Activated naive CD4-positive, alpha-beta T cell treated with anti-CD3 and anti-CD28 coated beads for 36 hours (primary cell): ENCODE results near the gene LRP8. TPM values are rescaled to one million over a fixed set of nuclear protein-coding genes. Genes with fewer than 3 reads are reported as not detected.

Experiments
- CTCF ChIA-PET: fragments of 350-600 bp; sonication (Branson Sonifier 250); formaldehyde crosslinking; loops from one replicate; lab custom pipeline; 2021; ENCODE audit warnings: antibody characterized with exemption; lab: Charles Lee
- DNase-seq: peaks from one replicate; pipeline ENCODE4 v3.0.0-alpha.2; 2020
- H3K27ac Mint-ChIP-seq: one replicate; pipeline ENCODE4 v1.8.0; 2021; ENCODE audit warnings: mild to moderate bottlenecking, mixed read lengths
- H3K27me3 Mint-ChIP-seq: one replicate; pipeline ENCODE4 v1.8.0; 2021; ENCODE audit warnings: low read depth, mixed read lengths
- H3K36me3 Mint-ChIP-seq: one replicate; pipeline ENCODE4 v1.8.0; 2021; ENCODE audit warnings: low read depth, mixed read lengths
- H3K4me1 Mint-ChIP-seq: one replicate; pipeline ENCODE4 v1.8.0; 2021; ENCODE audit warnings: low read depth, mixed read lengths
- H3K4me3 Mint-ChIP-seq: one replicate; pipeline ENCODE4 v1.8.0; 2021; ENCODE audit warnings: mild to moderate bottlenecking, moderate library complexity, mixed read lengths
- H3K9me3 Mint-ChIP-seq: one replicate; pipeline ENCODE4 v1.8.0; 2021; ENCODE audit warnings: mixed read lengths
- intact Hi-C: fragments of 100-400 bp; cut with micrococcal nuclease; formaldehyde crosslinking; loops from one replicate; pipeline ENCODE4 v1.15.1; 2023
- total RNA-seq, 2 experiments: library from RNA; stranded (reverse); gene quantifications; one replicate each; pipeline ENCODE4 v1.2.3, GENCODE V29; 2021

The LRP8 gene
- total RNA-seq, 2 experiments from 2014 or later = 27.7 to 32.9 TPM

DNA sequence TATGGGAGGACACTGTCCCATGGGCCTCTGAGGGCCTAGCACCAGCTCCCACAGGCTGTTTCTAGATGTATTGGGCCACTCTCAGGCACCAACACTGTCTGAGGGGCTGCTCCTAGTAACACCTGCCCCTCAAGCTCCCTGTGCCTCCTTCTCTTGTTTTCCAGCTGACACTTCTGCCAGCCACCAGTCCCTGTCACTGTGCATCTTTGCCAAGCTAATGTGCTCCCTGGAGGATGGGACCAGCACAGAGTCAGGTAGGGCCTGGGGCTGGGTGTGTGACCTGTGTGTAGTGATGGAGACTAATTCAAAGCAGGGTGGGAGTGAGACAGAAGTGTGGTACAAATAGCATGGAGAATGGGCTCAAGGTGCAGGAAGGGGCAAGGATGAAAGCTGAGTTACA, 60.1 kb downstream of the LRP8 start:
- H3K27me3 Mint-ChIP-seq = no peaks in the 10 kb centered on the region
- no peaks in the 10 kb centered on the region for H3K9me3 Mint-ChIP-seq

DNA sequence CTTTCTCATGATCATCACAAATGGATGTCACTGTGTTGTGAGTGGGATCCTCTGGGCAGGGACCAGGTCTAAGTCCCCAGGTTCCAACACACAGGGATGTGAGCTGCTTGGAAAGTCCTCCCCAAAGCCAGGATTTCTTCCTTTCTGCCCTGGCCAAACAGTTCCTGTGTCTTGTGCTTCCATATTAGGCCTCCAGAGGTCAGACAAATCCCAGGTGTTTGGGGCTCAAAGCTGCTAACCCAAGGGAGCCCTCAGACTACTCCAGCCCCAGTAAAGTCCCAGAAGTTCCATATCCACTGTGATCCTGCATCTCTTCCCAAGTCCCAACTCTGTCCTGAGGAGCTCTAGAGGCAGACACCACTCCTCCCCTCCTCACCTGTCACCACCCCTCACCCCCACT, 61.8 kb downstream of the LRP8 start:
- no peaks in the 10 kb centered on the region for H3K9me3 Mint-ChIP-seq
- peaks cover 53% of the 10 kb centered on the region for H3K36me3 Mint-ChIP-seq
- CTCF ChIA-PET = interaction anchor here (1.4 kb wide), 1 partner anchor 128 kb away, joined by 5 read pairs; no protein-coding TSS in a partner anchor
- intact Hi-C loops = loop anchor here (1.0 kb wide), 1 partner anchor 127 kb away; no protein-coding TSS in a partner anchor
- DNase-seq = no peak
- H3K4me3 Mint-ChIP-seq = no peak overlapping the region
- no peaks in the 10 kb centered on the region for H3K4me1 Mint-ChIP-seq
- H3K27ac Mint-ChIP-seq = no peak overlapping the region
- H3K27me3 Mint-ChIP-seq = no peaks in the 10 kb centered on the region

More for the DNA sequence above, 60.1 kb downstream of the LRP8 start:
- Mint-ChIP-seq H3K36me3 (peaks cover 50% of the 10 kb centered on the region), H3K27ac (no peak overlapping the region), H3K4me3 (no peak overlapping the region), H3K4me1 (no peaks in the 10 kb centered on the region)
- intact Hi-C loops = no loop called here
- DNase-seq = no peak
- CTCF ChIA-PET = interaction anchor here (0.6 to 1.1 kb wide), 2 partner anchors 11 to 485 kb away, joined by 3 read pairs; no protein-coding TSS in a partner anchor

DNA sequence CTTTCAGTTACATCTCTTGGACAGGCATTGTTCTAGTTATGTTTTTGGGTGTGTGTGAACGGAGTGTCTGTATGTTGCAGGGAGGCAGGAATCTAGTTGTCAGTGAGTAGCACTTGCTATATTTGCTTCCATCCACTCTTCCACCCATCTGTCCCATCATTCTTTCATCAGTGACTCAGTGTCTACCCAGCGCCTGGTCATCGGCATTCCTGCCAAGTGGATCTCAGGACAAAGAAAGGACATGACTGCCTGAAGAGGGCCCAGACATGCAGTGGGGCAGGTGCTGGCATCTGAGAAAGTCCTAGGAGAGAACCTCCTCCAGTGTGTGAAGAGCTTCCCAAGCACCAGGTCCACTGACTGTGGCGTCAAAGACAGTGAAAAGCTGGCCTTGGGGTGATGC, 62.3 kb downstream of the LRP8 start:
- no peak overlapping the region for H3K27ac Mint-ChIP-seq
- peaks cover 52% of the 10 kb centered on the region for H3K36me3 Mint-ChIP-seq
- no peak for DNase-seq
- no peaks in the 10 kb centered on the region for H3K27me3 Mint-ChIP-seq
- CTCF ChIA-PET = interaction anchor here (1.4 kb wide), 1 partner anchor 128 kb away, joined by 5 read pairs; no protein-coding TSS in a partner anchor
- no peaks in the 10 kb centered on the region for H3K4me1 Mint-ChIP-seq
- no peaks in the 10 kb centered on the region for H3K9me3 Mint-ChIP-seq
- H3K4me3 Mint-ChIP-seq = no peak overlapping the region
- intact Hi-C loops = no loop called here

DNA sequence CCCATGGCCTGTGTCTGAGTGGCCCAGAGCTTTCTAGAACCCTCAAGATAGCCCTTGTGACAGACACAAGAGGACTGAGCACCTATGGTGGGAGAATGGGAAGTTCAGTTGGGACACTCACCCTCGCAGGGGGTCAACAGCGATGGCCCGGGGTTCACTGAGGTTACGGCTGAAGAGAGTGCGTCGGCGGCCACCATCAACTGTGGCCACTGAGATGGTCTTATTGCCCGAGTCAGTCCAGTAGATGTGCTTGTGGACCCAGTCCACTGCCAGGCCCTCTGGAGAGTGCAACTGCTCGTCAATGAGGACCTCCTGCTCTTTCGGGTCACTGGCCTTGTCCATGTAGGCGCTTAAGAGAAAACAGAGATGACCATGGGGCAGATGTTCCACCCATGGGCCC, 63.8 kb downstream of the LRP8 start:
- CTCF ChIA-PET = no interaction called here
- Mint-ChIP-seq H3K4me3 (no peak overlapping the region), H3K36me3 (peaks cover 57% of the 10 kb centered on the region), H3K4me1 (no peaks in the 10 kb centered on the region), H3K9me3 (no peaks in the 10 kb centered on the region), H3K27me3 (no peaks in the 10 kb centered on the region), H3K27ac (no peak overlapping the region)
- DNase-seq = no peak
- intact Hi-C loops = no loop called here

DNA sequence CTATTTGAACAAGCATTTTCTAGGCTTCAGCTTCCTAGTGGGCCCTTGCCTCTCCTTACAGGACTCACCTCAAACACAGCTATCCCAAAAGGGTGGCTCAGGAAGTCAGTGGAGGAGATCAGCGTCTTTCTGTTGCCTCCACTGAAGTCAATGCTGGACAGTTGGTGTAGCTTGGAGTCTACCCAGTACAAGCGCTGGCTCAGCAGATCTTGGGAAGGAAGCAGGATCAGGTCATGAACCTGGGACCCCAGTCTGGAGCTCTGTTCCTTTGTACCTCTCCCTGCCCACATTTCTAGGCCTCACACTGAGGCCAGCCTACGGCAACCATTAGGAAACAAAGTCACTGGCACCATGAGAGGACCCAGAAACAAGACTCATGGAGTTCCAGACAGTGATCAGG, 65.9 kb downstream of the LRP8 start:
- H3K4me1 Mint-ChIP-seq = no peaks in the 10 kb centered on the region
- CTCF ChIA-PET = interaction anchor here (1.2 to 1.7 kb wide), 2 partner anchors 17 to 132 kb away, joined by 3 to 5 read pairs; no protein-coding TSS in a partner anchor
- intact Hi-C loops = no loop called here

DNA sequence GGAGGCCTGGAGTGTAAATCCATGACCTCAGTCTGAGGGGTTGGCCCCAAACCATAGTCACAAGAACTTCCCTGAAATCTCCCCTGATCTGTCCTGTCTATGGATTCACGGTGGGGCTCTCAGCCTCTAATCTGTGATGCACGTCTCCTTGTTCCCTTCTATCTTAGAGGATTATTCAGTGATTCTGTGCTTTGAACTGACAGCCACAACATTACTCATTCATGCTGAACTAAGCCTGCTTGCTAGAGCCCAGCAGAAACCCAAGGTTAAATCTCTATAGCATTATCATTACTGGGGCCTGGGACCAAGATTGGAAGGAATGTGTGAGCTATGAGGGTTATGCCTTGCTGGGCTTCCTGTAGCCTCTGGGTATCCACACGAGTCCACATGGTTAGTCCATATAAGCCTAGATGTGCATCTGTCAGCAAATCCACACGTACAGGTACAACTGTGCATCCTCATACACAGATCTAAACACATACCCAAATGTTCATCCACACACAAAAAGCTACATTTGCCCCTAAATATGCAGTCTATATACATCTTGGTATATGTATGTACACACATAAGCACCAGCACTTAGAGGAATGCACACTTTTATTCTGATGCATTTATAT, 67.1 kb downstream of the LRP8 start:
- intact Hi-C loops = no loop called here
- H3K4me1 Mint-ChIP-seq = no peaks in the 10 kb centered on the region
- no peak overlapping the region for H3K27ac Mint-ChIP-seq
- H3K4me3 Mint-ChIP-seq = no peak overlapping the region
- CTCF ChIA-PET = no interaction called here
- peaks cover 69% of the 10 kb centered on the region for H3K36me3 Mint-ChIP-seq
- H3K9me3 Mint-ChIP-seq = no peaks in the 10 kb centered on the region
- no peaks in the 10 kb centered on the region for H3K27me3 Mint-ChIP-seq
- no peak for DNase-seq

More for the DNA sequence above, 65.9 kb downstream of the LRP8 start:
- no peaks in the 10 kb centered on the region for H3K9me3 Mint-ChIP-seq
- DNase-seq = no peak
- H3K27ac Mint-ChIP-seq = no peak overlapping the region
- H3K4me3 Mint-ChIP-seq = no peak overlapping the region
- peaks cover 68% of the 10 kb centered on the region for H3K36me3 Mint-ChIP-seq
- H3K27me3 Mint-ChIP-seq = no peaks in the 10 kb centered on the region

DNA sequence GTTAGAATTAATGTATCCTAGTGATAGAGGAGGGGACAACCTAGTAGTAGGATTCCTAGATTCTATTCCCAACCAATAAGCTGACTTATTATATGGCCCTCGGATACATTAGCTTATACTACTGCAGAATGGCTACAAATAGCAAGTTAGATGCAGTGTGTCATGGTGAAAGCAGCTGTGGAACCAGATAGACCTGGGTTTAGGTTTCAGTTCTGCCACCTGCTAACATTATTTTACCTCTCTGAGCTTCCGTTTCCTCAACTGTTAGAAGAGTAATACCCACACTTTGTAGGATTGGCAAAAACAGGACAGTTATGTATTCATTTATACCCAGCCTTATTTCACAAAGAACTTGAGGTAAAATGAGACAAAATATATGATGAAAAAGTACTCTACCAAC, 67.9 kb downstream of the LRP8 start:
- Mint-ChIP-seq H3K9me3 (no peaks in the 10 kb centered on the region), H3K4me3 (no peak overlapping the region), H3K27ac (no peak overlapping the region), H3K36me3 (peaks cover 65% of the 10 kb centered on the region), H3K4me1 (no peaks in the 10 kb centered on the region), H3K27me3 (no peaks in the 10 kb centered on the region)
- CTCF ChIA-PET = interaction anchor here (0.7 kb wide), 1 partner anchor 19 kb away, joined by 3 read pairs; no protein-coding TSS in a partner anchor
- intact Hi-C loops = no loop called here
- no peak for DNase-seq

DNA sequence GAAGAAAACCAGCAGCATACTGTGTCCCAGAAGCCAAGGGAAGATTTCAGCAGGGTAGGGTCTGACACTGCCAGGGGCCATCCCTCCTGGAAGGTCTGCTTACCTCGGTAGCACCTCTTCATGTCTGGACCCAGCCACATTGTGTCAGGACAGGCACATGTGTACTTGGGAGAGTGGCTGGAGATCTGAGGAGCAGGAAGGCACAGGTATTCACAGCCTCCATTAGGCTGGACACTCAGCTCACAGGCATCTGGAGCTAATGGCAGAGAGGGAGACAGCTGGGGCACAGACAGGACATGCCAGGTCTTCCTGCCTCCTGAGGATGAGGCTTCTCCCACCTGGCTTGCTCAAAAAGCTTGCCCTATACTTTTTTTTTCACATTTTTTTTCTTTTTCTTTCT, 69.7 kb downstream of the LRP8 start:
- no peak overlapping the region for H3K4me3 Mint-ChIP-seq
- no peaks in the 10 kb centered on the region for H3K4me1 Mint-ChIP-seq
- CTCF ChIA-PET = interaction anchor here (1.6 kb wide), 1 partner anchor 20 kb away, joined by 9 read pairs; no protein-coding TSS in a partner anchor
- no peak for DNase-seq
- intact Hi-C loops = no loop called here
- no peaks in the 10 kb centered on the region for H3K27me3 Mint-ChIP-seq
- H3K27ac Mint-ChIP-seq = no peak overlapping the region
- H3K9me3 Mint-ChIP-seq = no peaks in the 10 kb centered on the region
- H3K36me3 Mint-ChIP-seq = peaks cover 60% of the 10 kb centered on the region

DNA sequence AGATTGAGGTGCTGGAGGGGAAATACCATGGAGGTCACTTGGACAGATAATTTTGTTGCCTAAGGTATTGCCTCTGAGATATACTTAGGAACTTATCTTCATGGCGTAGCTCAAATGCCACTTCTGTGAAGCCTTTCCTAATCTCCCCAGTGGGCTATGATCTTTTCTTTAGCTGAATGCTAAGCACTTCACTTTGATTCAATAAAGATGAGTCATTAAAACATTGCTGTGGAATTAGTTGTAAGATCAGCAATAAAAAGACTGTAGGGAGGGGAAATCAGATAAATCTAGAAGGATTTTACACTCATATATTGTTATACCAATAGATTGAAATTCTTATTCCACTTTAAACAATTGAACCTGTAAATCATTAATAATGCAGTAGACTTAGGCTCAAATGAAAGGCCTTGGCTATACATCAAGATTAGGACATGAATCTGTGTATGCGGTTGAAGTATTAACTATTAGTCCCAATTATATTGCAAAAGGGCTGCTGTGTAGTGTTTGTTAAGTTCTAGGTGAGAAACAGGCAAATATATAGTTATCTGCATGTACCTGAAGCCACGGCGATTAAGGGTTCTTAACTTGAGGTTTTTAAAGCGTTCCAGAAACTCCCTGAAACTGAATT, 70.3 kb downstream of the LRP8 start:
- Mint-ChIP-seq H3K27ac (no peak overlapping the region), H3K4me3 (no peak overlapping the region), H3K4me1 (no peaks in the 10 kb centered on the region), H3K36me3 (peaks cover 56% of the 10 kb centered on the region), H3K9me3 (no peaks in the 10 kb centered on the region), H3K27me3 (no peaks in the 10 kb centered on the region)
- CTCF ChIA-PET = interaction anchor here (1.6 kb wide), 1 partner anchor 21 kb away, joined by 9 read pairs; no protein-coding TSS in a partner anchor
- DNase-seq = no peak
- intact Hi-C loops = no loop called here

DNA sequence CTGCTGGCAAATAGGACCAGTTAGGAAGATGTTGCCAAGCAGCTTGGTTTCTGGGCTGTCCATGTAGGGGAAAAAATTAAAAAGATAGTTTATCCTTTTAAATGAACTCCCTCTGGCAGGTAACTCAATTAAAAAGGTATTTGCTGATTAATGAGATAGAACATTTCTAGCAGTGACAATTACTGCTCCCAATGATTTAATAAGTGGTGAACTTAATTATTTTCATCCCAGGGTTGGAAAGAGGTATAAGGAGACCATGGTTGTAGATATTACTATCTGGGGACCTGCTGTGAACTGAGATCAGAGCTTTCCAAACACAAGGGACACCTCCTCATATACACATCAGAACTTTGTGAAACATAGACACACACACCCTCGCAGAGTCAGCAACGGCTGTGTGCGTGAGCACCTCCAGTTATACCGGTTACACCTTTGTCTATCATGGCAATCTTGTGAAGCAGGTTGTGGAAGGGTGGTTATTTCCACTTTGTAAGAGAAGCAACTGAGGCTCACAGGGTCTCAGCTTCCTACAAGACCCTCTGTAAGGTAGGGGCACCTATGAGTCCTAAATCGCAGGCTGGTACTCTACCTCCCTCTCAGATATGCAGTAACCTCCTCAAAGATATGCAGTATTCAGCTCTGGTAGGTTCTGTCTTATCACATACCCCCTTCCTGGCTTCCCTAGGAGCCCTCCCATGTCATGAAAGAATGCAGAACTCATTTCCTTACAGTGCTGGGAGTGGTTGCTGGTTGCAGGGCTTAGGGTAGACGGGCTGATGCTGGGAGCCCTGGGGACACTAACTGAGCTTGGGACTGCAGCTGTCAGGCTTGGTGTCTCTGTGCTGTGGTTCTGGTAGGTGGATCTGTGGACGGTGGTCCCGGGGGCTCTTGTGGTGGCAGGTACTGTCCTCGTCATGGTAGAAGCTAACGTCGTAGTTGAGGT, 71.1 kb downstream of the LRP8 start:
- Mint-ChIP-seq H3K9me3 (no peaks in the 10 kb centered on the region), H3K36me3 (peaks cover 56% of the 10 kb centered on the region), H3K27me3 (no peaks in the 10 kb centered on the region), H3K27ac (no peak overlapping the region), H3K4me3 (no peak overlapping the region), H3K4me1 (no peaks in the 10 kb centered on the region)
- intact Hi-C loops = no loop called here
- no peak for DNase-seq
- CTCF ChIA-PET = no interaction called here

DNA sequence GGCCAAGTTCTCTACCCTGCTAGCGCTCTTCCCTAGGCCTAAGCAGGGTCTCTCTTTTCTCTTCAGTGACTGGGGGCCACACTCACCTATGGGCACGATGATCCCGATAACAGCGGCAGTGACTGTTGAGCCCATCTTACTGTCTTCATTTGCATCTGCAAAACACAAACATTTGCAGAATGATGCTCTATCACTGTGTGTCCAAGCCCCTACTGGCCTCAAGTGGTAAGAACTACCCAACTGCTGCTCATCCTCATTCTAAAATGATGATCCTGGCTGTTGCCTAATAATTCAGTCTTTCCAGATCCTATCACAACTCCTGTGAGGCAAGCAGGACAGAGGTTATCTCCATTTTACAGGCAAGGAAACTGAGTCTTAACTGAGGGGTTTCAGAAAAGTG, 72.8 kb downstream of the LRP8 start:
- no peak overlapping the region for H3K27ac Mint-ChIP-seq
- CTCF ChIA-PET = interaction anchor here (0.6 to 1.4 kb wide), 2 partner anchors 24 to 101 kb away, joined by 3 read pairs; no protein-coding TSS in a partner anchor
- intact Hi-C loops = no loop called here

More for the DNA sequence above, 72.8 kb downstream of the LRP8 start:
- no peaks in the 10 kb centered on the region for H3K4me1 Mint-ChIP-seq
- H3K4me3 Mint-ChIP-seq = no peak overlapping the region
- DNase-seq = no peak
- H3K9me3 Mint-ChIP-seq = no peaks in the 10 kb centered on the region
- H3K36me3 Mint-ChIP-seq = peaks cover 57% of the 10 kb centered on the region
- H3K27me3 Mint-ChIP-seq = no peaks in the 10 kb centered on the region
